GM21360 (cell line): ENCODE results near the gene AP2A2.
A peak's percentile ranks its signal among the peaks of the same experiment; 100 is the strongest.

Source experiments
- ATAC-seq: cut with Tn5 transposase; IDR thresholded peaks from one replicate; pipeline ENCODE4 v1.9.1; 2021; ENCODE audit warnings: mild to moderate bottlenecking, moderate library complexity; ENCODE audit not compliant: unreplicated experiment

The AP2A2 gene

DNA sequence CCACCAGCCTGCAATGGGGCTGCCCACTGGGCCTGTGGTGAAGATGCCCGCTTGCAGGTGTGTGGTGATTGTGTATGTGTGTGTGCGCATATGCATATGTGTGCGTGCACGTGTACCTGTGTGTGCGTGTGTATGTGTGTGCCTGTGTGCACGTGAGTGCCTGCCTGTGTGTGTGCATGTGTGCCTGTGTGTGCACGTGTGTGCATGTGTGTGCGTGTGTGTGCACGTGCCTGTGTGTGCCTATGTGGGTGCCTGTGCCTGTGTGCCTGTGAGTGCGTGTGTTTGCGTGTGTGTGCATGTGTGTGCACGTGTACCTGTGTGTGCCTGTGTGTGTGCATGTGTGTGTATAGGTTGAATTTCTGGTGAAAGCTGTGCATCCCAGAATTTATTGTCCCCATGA lies 113.3 kb downstream of the AP2A2 start:
- no peak for ATAC-seq

DNA sequence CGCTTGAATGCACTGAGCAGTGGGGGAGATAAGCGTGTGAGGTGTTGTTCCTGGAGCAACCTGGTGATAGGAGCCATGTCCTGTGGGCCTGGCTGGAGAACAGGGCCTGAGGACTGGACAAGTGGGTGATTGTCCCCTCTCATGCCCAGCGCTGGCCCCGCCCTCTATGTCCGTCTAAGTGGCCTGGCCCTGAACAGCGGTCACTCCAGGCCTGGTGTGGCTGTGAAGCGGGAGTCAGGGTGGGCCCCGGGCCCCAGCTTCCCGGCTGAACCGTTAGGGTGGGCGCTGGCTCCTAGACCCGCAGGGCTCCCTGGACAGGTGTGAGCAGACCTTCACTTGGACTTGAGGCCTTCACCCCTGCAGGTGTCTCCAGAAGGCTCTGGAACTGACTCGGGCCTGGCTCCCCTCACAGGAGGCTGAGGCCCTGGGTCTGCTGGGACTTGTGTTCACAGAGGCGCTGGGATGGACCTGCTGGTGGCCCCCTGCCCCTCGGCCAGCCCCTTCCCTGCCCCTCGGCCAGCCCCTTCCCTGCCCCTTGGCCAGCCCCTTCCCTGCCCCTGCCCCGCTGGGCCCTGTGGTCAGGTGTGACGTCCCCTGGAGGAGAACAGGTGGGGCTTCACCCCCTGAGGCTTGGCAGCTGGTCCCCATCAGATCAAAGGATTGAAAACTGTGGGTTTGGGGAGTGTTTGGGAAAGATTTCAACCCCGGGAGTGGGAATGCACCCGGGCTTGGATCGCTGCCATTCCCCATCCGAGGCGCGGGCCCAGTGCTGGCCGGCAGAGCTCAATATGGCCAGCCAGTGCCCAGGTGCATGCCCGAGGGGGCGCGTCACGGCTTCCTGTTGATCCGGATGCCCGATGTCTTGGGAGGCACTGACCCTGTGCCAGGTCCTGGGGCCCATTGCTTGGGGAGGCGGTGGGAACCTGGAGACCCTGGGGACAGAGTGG lies 114.1 kb downstream of the AP2A2 start:
- ATAC-seq, result no peak

DNA sequence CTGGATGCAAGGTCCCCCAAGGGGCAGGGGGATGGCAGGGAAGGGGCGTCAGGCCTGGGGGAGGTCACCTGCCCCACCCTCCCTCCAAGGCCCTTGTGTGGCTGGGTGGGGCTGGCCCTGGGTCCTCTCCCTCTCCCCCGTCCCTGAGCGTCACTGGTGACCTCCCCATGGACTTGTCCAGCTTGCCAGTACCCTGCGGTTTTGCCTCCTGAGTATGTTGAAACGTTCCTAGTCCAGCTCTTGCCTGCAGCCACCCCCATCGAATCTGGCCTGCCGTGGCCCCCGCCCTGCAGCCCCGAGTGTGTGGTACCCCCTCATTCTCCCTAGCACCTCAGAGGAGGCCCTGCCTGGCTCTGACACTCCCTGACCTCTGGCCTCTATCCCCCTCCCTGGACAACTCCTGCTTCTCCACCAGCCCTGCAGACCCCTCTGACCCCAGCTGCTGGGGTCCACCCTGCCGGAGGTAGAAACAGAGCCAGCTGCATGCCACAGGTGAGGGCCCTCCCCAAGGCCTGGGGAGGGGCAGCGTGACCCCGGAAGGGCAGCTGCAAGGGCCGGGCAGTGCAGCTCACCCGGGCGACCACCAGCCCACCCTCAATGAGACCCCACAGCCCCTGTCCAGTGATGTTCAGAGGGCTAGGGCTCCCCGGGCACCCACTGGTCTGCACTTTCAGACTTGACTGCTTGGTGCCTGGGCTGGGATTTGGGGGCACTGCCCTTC lies 114.9 kb downstream of the AP2A2 start:
- ATAC-seq, result no peak

DNA sequence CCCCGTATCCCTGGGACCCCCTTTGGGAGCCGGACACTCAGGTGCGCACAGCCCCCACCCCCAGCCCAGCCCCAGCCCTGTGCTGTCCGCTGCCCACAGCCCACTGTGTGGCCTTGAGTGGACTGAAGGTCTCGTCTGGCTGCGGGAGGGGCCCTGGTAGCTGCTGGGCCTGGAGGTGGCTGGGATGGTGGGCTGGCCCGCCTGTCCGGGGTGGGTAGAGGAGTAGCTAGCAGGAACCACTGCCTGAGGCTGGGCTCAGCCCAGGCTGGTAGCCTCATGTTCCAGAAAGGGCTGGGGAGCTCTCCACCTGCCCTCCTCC lies 115.4 kb downstream of the AP2A2 start:
- no peak for ATAC-seq

DNA sequence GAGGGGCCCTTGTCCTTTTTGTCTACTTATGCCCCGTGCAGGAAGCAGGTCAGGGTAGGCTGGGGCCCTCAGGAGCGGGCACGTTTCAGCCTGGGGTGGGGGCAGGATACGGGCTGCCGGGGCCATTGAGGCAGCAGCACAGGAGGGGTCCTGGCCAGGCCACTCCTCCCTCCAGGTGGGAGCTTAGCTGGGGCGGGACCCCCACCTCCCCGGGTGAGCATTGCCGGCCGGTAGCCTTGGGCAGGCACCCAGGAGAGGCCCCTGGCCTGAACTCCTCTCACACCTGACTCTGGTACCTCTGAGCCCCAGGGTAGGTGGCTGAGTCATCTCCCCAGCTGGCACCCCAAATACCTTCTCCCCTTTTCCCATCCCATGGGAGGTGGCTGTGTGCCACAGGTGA lies 115.8 kb downstream of the AP2A2 start:
- no peak for ATAC-seq

DNA sequence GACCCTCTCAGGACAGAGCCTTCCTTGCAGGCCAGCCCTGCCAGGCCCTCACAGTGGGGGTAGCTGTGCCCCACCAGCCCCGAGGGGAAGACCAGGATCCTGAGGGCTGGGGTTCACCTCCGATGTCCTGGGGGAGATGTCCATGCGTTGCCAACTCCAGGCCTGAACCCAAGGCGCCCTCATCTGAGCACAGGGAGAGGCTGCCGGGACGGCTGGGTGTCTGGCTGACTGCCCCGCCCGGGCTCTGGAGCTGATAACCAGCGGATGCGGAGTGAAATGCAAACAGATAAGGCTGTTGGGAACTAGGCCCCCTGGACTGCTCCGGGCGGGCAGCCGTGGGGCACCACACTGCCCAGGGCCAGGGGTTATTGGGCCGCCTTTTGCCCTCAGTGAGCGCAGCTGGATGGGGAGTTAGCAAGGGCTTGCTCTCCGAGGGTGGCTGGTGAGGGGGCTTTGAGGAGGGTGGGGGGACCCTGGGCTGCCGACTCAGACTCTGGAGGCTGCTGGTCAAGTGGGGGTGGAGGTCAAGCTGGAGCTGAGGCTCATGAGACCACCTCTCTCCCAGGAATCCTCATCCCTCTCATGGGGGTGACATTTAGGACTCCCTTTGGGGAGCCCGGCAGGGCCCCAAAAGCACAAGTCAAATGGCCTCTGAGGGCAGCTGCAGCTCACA lies 116.4 kb downstream of the AP2A2 start:
- ATAC-seq, result no peak

DNA sequence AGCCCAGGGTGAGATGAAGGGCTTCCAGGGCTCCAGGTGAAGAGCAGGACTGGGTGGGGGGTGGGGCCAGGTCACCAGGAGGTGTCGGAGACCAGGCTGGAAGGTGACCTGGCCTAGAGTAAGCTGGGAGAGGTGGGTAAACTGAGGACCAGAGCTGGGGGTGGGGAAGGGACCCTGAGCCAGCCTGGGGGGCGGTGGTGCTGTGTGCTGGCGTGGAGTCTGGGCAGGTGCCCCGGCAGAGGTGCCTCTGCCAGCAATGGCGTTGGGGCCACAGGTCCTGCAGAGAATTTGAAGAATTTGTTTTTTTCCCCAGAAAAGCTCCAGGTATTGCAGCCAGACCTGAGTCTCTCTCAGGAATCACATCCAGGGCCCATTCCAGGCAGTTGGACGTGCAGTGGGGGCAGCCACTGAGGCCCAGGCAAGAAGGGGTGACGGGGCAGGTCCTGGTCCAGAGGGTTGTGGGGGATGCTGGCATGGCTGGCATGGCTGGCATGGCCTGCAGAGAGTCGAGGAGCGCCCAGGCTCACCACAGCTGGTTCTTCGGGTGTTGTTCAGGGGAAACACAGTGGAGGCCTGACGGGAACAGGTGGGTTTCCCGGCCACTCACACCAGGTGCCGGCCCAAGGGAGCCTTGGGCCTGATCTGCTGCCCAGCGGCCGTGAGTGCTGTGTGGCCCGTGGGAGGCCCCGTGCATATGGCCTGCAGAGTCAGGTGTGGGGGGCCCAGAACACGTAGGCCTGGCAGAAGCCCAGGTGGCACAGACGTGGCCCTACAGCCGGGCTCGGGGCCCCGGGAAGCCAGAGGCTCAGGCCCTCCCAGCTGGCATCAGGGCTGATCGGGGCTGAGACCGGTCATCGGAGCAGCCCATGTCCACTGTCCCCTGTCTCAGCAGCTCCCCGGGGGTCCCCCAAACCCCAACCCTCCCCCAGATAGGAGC lies 117.2 kb downstream of the AP2A2 start:
- no peak for ATAC-seq

DNA sequence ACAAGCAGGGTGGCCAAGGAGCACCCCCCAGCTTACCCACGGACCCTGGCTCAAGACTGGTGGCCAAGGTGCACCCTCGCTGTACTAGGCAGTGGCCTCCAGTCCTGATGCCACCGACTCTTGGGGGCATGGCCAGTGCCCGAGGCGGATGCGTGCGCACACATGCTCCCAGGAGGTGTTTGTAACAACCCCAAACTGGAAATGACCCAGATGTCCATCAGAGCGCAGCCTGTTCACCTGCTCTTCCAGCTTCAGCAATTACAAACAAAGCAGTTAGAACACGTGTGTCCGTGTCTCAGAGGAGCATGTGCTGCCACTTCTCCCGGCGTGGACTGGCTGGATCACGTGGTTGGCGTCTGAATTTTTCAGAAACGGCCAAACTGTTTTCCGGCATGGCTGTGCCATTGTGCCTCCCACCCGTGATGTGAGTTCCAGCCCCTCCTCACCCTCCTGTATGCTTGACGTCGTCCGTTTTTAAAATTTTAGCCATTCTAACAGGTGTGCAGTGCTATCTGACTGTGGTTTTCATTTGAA lies 118.0 kb downstream of the AP2A2 start:
- ATAC-seq, result no peak

DNA sequence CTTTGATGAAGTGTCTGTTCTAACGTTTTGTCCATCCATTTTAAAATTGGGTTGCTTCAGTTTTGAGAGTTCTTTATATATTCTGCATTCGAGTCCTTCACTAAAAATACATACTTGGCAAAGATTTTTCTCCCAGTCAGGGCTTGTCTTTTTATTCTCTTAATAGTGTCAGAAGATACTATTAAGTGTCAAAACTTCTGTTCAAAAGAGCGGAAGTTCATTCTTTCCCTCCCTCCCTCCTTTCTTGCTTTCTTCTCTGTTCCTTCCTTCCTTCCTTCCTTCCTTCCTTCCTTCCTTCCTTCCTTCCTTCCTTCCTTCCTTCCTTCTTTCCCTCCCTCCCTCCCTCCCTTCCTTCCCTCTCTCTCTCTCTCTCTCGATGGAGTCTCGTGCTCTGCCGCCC lies 118.5 kb downstream of the AP2A2 start:
- ATAC-seq, result no peak

DNA sequence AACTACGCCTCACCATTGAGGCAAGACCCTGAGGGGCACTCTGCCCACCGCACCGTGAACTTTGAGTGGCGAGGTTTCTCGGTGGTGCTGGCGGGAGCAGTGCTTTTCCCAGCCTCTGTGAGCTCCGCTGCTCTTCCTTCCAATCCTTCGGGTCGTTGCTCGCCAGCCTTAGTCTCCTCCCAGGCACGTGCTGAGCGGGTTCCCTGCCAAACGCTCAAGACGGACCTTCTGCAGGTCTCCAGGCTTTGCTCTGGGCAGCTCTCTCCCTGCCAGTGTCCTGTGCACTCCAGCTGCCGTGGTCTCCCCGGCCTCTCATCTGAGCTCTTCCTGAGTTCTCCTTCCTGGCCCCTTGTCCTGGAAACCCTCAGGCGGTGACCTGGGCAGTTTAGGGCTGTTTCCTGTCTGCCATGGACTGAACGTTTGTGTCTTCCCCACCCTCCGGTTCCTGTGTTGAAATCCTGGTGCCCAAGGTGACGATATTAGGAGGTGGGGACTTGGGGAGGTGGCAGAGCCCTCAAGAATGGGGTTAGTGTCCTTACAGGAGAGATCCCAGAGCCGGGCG lies 122.0 kb downstream of the AP2A2 start:
- no peak for ATAC-seq

DNA sequence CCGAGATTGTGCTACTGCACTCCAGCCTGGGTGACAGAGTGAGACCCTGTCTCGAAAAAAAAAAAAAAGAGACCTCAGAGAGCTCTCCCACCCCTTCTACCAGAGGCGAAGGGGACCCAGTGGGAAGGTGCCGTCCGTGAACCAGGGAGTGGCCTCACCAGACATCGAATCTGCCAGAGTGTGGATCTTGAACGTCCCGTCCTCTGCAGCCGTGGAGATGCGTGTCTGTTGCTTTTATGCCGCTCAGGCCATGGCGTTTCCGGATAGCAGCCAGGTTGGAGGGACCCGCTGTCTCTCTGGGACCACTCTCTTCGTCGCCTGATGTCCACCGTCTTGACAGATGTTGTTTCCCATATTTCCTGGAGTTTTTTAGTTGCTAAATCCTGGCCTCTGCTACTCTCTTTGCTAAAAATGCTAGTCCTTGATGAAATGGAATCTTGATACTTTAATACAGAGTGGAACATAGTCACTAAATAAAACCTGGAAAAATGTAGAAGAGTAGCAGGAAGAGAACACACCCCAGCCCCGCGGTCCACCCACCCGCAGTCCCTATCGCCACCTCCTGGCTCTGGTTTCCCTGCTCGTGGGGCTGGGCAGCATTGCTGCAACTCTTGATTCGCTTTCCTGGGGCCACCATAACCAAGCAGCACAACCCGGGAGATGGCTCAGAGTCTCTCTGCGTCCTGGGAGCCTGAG lies 122.9 kb downstream of the AP2A2 start:
- ATAC-seq, result no peak

DNA sequence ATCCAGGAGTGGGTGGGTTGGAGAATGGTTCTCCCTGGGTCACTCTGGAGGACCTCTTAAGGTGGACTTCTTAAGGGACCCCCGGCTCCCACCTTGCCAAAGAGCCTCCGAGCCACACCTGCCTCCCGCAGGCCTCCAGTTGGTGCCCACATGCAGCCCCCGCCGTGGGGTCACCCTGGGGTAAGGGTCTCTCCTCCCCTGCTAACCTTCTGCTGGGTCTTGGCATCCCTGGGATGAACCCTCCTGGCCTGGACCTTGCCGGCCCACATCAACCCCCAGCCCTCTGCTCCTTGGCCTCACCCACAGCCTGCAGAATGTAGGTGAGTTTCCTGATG lies 123.4 kb downstream of the AP2A2 start:
- no peak for ATAC-seq

DNA sequence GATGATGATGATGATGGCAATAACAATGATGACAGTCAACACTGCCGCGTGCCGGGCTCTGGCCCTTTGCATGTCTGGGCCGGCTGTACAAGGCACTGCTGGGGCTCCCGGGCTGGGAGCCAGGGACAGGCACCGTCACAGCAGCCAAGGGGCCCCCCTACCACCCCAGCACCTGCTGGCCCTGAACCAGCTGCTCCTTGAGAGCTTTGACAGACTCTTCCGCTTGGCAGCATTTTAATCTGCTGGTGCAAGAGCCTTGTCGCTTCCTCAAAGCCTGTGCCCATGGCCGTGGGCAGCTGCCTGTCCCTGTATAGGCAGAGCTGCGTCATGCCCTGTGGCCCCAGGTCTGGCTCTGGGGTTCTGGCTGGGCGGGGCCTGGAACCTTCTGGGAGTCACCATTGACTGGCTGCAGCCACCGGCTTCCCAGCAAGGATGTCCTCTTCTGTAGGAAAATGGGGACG lies 123.8 kb downstream of the AP2A2 start:
- ATAC-seq, result no peak

DNA sequence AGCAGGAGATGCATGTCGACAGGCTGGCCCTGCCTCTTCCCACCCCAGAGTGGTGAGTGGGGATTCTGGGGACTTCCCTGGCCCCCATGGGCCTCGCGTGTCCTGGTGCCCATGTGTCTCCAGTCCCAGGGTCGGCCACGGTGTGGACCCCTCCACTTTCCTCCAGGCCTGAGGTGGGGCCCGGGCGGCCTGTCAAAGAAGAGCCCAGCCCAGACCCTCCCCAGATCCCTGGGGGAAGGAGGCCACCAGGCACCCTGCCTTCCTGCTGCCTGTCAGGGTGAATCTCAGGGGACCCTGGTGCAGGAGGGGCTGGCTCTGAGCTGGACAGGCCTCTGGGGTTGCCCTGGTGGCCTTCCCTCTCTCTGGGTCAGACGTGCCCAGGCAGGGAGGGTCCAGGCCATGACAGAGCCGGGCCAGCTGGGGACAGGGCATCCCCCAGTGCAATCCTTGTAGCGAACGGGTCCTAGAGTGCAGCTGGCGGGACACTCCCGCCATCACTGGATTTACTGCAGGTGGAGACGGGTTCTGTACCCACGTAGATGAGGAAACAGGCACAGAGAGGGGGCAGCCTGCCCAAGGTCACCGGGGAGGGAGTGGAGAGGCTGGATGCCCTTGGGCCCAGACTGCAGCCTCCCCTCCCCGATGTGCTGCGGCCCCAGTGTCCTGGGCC lies 124.4 kb downstream of the AP2A2 start:
- no peak for ATAC-seq

DNA sequence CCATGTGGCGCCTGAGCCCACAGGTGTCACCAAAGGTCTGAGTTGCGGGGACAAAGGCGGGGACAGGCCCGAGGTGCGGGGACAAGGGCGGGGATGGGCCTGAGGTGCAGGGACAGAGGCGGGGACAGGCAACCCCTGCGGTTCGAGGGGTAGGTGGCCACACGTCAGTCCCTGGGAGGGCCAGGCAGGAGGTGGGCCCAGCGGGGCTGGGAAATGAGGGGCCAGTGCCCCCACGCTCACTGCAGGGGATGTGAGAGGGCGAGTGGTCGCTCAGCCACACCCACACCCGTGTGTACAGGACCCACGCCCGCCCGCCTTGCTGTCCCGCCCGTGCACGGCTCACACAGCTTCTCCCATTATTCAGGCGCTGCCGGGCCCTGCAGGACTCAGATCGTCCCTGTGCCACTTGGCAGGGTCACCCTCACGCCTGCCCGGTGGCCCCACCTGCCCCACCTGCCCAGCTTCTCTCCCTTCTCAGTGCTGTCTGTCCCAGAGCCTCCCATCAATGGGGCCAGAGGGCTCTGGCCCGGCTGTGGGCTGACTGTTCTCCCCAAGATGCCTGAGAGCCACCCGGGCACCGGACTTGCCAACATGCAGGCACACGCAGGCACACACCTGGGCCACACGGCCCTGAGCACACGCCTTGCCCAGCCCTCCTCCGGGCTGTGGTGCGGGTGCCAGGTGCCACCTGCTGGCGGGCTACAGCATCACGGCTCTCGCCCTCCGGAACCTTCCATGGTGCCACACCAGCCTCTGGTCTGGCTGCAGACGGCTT lies 125.1 kb downstream of the AP2A2 start:
- peak; percentile 63 for ATAC-seq

DNA sequence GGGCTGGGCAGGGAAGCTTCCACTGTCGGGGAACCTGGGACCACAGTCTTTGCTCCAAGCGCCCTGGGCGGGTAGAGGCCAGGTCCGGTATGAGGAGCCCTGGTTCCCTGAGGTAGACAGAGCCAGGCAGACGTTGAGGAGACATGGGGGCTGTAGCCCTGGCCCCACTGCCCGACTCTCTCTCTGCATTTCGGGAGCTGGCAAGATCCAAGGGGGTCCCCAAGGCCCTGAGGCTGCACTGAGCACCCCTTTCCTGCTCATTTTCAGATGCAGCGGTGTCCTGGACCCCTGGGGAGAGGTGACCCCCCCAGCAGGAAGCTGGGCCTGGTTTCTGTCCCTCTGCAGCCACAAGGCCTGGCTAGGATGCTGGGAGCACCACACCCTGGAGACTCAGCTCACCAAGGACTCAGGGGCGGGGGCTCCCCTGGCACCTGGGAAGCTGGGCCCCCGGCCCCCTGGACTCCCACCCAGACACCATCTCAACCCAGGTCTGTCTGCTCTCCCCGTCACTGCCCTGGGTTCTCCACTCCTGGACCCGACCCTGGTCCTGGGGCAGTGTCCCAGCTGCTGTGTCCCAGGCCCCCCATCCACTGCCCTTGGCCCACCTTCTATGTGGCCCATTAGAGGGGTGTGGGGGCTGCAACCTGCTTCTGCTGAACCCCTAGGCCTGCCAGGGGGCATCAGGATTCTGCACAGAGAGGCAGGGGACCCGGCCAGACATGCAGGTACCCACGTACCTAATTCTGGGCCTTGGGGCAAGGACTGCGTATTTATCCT lies 125.9 kb downstream of the AP2A2 start:
- no peak for ATAC-seq
